PC-3 (cell line): ENCODE measurements around the gene TTC24. TPM values are rescaled to one million over a fixed set of nuclear protein-coding genes. Genes with fewer than 3 reads are reported as not detected.

Source experiments
- ATAC-seq: fragments of 200-7000 bp; cut with Tn5 transposase; 2 replicates; pipeline ENCODE4 v1.9.1; 2020; ENCODE audit warnings: mild to moderate bottlenecking, moderate library complexity
- Bru-seq: library from RNA; stranded (reverse); fragments of 400-500 nt; gene quantifications from one replicate; lab custom pipeline; 2021; lab: Mats Ljungman, UMichigan
- BruChase-seq, 2 experiments: library from RNA; stranded (reverse); fragments of 400-500 nt; gene quantifications; one replicate each; lab custom pipeline; 2021; lab: Mats Ljungman, UMichigan
- BruUV-seq: library from RNA; stranded (reverse); fragments of 400-500 nt; replicated peaks from 2 replicates; lab custom pipeline; 2021; lab: Mats Ljungman, UMichigan
- CTCF ChIA-PET: fragments of 300-600 bp; sonication (Branson Sonifier 250); formaldehyde crosslinking; loops from one replicate; lab custom pipeline; 2022; ENCODE audit warnings: antibody characterized with exemption; lab: Charles Lee
- POLR2A ChIA-PET: fragments of 300-600 bp; sonication (Branson Sonifier 250); formaldehyde crosslinking; loops from one replicate; lab custom pipeline; 2022; ENCODE audit warnings: antibody characterized with exemption; ENCODE audit not compliant: unreplicated experiment; lab: Charles Lee
- DNase-seq: peaks from one replicate; pipeline ENCODE4 v3.0.0-alpha.2; 2015
- H2AFZ ChIP-seq: fragments of 300-600 bp; sonication (generic); 2 replicates; pipeline ENCODE4 v1.6.0; 2016; ENCODE audit warnings: antibody characterized with exemption, low read length
- H3F3A ChIP-seq: fragments of 300-600 bp; sonication (generic); one replicate; pipeline ENCODE4 v1.6.0; 2017; ENCODE audit warnings: antibody characterized with exemption, low read length, control low read depth, mild to moderate bottlenecking; ENCODE audit not compliant: unreplicated experiment
- H3K27ac ChIP-seq: fragments of 300-600 bp; sonication (generic); 2 replicates; pipeline ENCODE4 v1.5.1; 2016; ENCODE audit warnings: mild to moderate bottlenecking, low read length
- H3K27me3 ChIP-seq: fragments of 300-600 bp; sonication (generic); 2 replicates; pipeline ENCODE4 v1.6.1; 2016; ENCODE audit warnings: low read length, mixed read lengths
- H3K36me3 ChIP-seq: fragments of 300-600 bp; sonication (generic); 2 replicates; pipeline ENCODE4 v1.6.1; 2016; ENCODE audit warnings: low read depth, mixed run types, low read length, mixed read lengths
- H3K4me1 ChIP-seq: fragments of 300-600 bp; sonication (generic); 2 replicates; pipeline ENCODE4 v1.5.1; 2016; ENCODE audit warnings: low read length; ENCODE audit not compliant: insufficient read depth
- H3K4me2 ChIP-seq: fragments of 300-600 bp; sonication (generic); 2 replicates; pipeline ENCODE4 v1.6.0; 2016; ENCODE audit warnings: low read length
- H3K4me3 ChIP-seq: fragments of 300-600 bp; sonication (generic); 2 replicates; pipeline ENCODE4 v1.5.1; 2016; ENCODE audit warnings: mild to moderate bottlenecking, low read length, mixed read lengths
- H3K79me2 ChIP-seq: fragments of 300-600 bp; sonication (generic); 2 replicates; pipeline ENCODE4 v1.6.1; 2017; ENCODE audit warnings: low read length, mixed read lengths
- H3K9ac ChIP-seq: fragments of 300-600 bp; sonication (generic); 2 replicates; pipeline ENCODE4 v1.6.0; 2016; ENCODE audit warnings: mild to moderate bottlenecking, low read length
- H3K9me2 ChIP-seq: fragments of 300-600 bp; sonication (generic); replicated peaks from 2 replicates; pipeline ENCODE4 v1.6.1; 2016; ENCODE audit warnings: mixed run types, low read length, mixed read lengths
- H3K9me3 ChIP-seq: fragments of 300-600 bp; sonication (generic); 2 replicates; pipeline ENCODE4 v1.6.1; 2016; ENCODE audit warnings: low read length, mixed read lengths
- H4K20me1 ChIP-seq: fragments of 300-600 bp; sonication (generic); 2 replicates; pipeline ENCODE4 v1.6.1; 2016; ENCODE audit warnings: low read length, mixed read lengths
- CTCF ChIP-seq: fragments of 300-600 bp; sonication (generic); conservative IDR thresholded peaks from 2 replicates; pipeline ENCODE4 v1.5.1; 2017; ENCODE audit warnings: antibody characterized with exemption, low read depth, mild to moderate bottlenecking, low read length
- EZH2 ChIP-seq: fragments of 300-600 bp; sonication (generic); IDR thresholded peaks from one replicate; pipeline ENCODE4 v1.6.1; 2017; ENCODE audit warnings: antibody characterized with exemption, mild to moderate bottlenecking, low read length; ENCODE audit not compliant: unreplicated experiment
- EZH2phosphoT487 ChIP-seq: fragments of 300-600 bp; sonication (generic); IDR thresholded peaks from 2 replicates; pipeline ENCODE4 v1.6.1; 2018; ENCODE audit warnings: mild to moderate bottlenecking, antibody characterized with exemption, low read length, borderline replicate concordance
- intact Hi-C: fragments of 100-400 bp; cut with micrococcal nuclease; formaldehyde crosslinking; loops from 2 replicates; pipeline ENCODE4 v1.9.0; 2023
- long read RNA-seq: library from polyadenylated mRNA; unstranded; transcript quantifications from one replicate; pipeline ENCODE4 v2.0.0, GENCODE V29; 2021; ENCODE audit not compliant: unreplicated experiment
- total RNA-seq: library from RNA; depleted of rRNA; stranded (reverse); fragments of >200 nt; gene quantifications from 2 replicates; pipeline ENCODE4 v1.2.3, GENCODE V29; 2014; rRNA removed

Gene TTC24
- total RNA-seq (not detected in 2 replicates), Bru-seq, nascent RNA (not detected), BruChase-seq, experiment 1, labeled RNA remaining after a 6-hour chase (not detected), BruChase-seq, experiment 2, labeled RNA remaining after a 2-hour chase (not detected)
- long read RNA-seq: 0 reads

GRCh38 chr1:156579472-156579871 is at the start of gene TTC24:
Gene TTC24 (plus strand): TSS chr1:156579723. CDS start chr1:156581365, 1,642 bp downstream.
- no peaks in the 10 kb centered on the region for H3K9me2 ChIP-seq
- ChIA-PET CTCF (no interaction called here), POLR2A (no interaction called here)
- H3K4me2 ChIP-seq: no peak within 1 kb of the TSS
- no peaks in the 10 kb centered on the region for H3F3A ChIP-seq
- ATAC-seq (no peak), DNase-seq (no peak)
- no peak within 1 kb of the TSS for H3K9ac ChIP-seq
- intact Hi-C loops: no loop called here
- H3K4me1 ChIP-seq: no peaks in the 10 kb centered on the region
- H3K27ac ChIP-seq: no peak within 1 kb of the TSS
- H3K36me3 ChIP-seq: no peaks in the 10 kb centered on the region
- H3K9me3 ChIP-seq: no peaks in the 10 kb centered on the region
- H2AFZ ChIP-seq: no peak within 1 kb of the TSS
- no TSS peak for BruUV-seq
- H3K79me2 ChIP-seq: no peaks in the 10 kb centered on the region
- no peaks in the 10 kb centered on the region for H3K27me3 ChIP-seq
- no peak within 1 kb of the TSS for H3K4me3 ChIP-seq
- TF ChIP-seq EZH2phosphoT487: no peak
- no peak for TF ChIP-seq EZH2
- no peak for TF ChIP-seq CTCF
- no peaks in the 10 kb centered on the region for H4K20me1 ChIP-seq

GRCh38 chr1:156530006-156530405 is 49.5 kb upstream of the TTC24 start:
- BruUV-seq: no TSS peak
- no peaks in the 10 kb centered on the region for H3F3A ChIP-seq
- no peak overlapping the region for H3K4me3 ChIP-seq
- CTCF ChIA-PET: no interaction called here
- no peak for TF ChIP-seq CTCF
- no peak for TF ChIP-seq EZH2
- TF ChIP-seq EZH2phosphoT487: no peak
- no peaks in the 10 kb centered on the region for H3K9me2 ChIP-seq
- POLR2A ChIA-PET: no interaction called here
- no peaks in the 10 kb centered on the region for H3K4me1 ChIP-seq
- H3K79me2 ChIP-seq: no peaks in the 10 kb centered on the region
- no peaks in the 10 kb centered on the region for H3K27me3 ChIP-seq
- H3K4me2 ChIP-seq: no peak overlapping the region
- DNase-seq (no peak), ATAC-seq (no peak)
- no peak overlapping the region for H3K9ac ChIP-seq
- peaks cover 71% of the 10 kb centered on the region for H3K36me3 ChIP-seq
- H3K9me3 ChIP-seq: no peaks in the 10 kb centered on the region
- no peak overlapping the region for H3K27ac ChIP-seq
- H4K20me1 ChIP-seq: no peaks in the 10 kb centered on the region
- H2AFZ ChIP-seq: no peak overlapping the region
- intact Hi-C loops: no loop called here

GRCh38 chr1:156532374-156532773 is 47.1 kb upstream of the TTC24 start:
- H3K9ac ChIP-seq: no peak overlapping the region
- intact Hi-C loops: no loop called here
- H4K20me1 ChIP-seq: no peaks in the 10 kb centered on the region
- no peak overlapping the region for H3K4me2 ChIP-seq
- H3K9me2 ChIP-seq: no peaks in the 10 kb centered on the region
- no peaks in the 10 kb centered on the region for H3K27me3 ChIP-seq
- ChIA-PET CTCF (interaction anchor here (0.5 to 1.0 kb wide), 2 partner anchors 118 to 147 kb away, joined by 3 to 6 read pairs; no protein-coding TSS in a partner anchor), POLR2A (no interaction called here)
- H3K27ac ChIP-seq: no peak overlapping the region
- no peaks in the 10 kb centered on the region for H3F3A ChIP-seq
- H2AFZ ChIP-seq: no peak overlapping the region
- ATAC-seq (no peak), DNase-seq (no peak)
- BruUV-seq: no TSS peak
- no peaks in the 10 kb centered on the region for H3K9me3 ChIP-seq
- TF ChIP-seq EZH2: no peak
- no peak for TF ChIP-seq EZH2phosphoT487
- TF ChIP-seq CTCF: no peak
- no peaks in the 10 kb centered on the region for H3K79me2 ChIP-seq
- no peak overlapping the region for H3K4me3 ChIP-seq
- no peaks in the 10 kb centered on the region for H3K4me1 ChIP-seq
- H3K36me3 ChIP-seq: peaks cover 80% of the 10 kb centered on the region
